Fibroblast of skin of left biceps (primary cell): ENCODE data around the gene SWT1.
"Not testable (repeated sequence)": the region's sequence is repeated elsewhere in the genome, so short reads cannot be mapped to it uniquely, and the experiment has no call there.

Experiments used
- DNase-seq, 2 experiments: peaks; one replicate each; pipeline ENCODE4 v3.0.0-alpha.2; 2013; ENCODE audit warnings: low read depth in 2 of 2

SWT1 gene

GRCh38 chr1:185249563-185249962, 92.6 kb downstream of the SWT1 start:
- no peak for DNase-seq

- no peak for DNase-seq
Observed at GRCh38 chr1:185250063-185250462, 93.1 kb downstream of the SWT1 start.

- not testable (repeated sequence) for DNase-seq
Observed at GRCh38 chr1:185251928-185252327, 95.0 kb downstream of the SWT1 start.

- not testable (repeated sequence) for DNase-seq
Observed at GRCh38 chr1:185252404-185252803, 95.4 kb downstream of the SWT1 start.

DNA sequence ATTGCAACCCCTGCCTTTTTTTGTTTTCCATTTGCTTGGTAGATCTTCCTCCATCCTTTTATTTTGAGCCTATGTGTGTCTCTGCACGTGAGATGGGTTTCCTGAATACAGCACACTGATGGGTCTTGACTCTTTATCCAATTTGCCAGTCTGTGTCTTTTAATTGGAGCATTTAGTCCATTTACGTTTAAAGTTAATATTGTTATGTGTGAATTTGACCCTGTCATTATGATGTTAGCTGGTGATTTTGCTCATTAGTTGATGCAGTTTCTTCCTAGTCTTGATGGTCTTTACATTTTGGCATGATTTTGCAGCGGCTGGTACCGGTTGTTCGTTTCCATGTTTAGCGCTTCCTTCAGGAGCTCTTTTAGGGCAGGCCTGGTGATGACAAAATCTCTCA, 98.6 kb downstream of the SWT1 start:
- DNase-seq: not testable (repeated sequence)

DNA sequence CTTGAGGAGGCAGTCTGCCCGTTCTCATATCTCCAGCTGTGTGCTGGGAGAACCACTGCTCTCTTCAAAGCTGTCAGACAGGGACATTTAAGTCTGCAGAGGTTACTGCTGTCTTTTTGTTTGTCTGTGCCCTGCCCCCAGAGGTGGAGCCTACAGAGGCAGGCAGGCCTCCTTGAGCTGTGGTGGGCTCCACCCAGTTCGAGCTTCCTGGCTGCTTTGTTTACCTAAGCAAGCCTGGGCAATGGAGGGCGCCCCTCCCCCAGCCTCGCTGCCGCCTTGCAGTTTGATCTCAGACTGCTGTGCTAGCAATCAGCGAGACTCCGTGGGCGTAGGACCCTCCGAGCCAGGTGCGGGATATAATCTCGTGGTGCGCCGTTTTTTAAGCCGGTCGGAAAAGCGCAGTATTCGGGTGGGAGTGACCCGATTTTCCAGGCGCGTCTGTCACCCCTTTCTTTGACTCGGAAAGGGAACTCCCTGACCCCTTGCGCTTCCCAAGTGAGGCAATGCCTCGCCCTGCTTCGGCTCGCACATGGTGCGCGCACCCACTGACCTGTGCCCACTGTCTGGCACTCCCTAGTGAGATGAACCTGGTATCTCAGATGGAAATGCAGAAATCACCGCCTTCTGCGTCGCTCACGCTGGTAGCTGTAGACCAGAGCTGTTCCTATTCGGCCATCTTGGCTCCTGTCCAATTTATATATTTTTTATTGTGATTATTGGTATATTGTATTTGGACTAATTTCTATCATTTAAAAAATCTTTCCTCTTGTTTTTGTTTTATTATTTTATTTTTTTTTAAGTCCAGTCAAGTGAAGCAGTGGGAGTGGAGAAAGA, 100.4 kb downstream of the SWT1 start:
- DNase-seq: not testable (repeated sequence)

- no peak for DNase-seq
Observed at GRCh38 chr1:185257950-185258208, 100.9 kb downstream of the SWT1 start.

- no peak for DNase-seq
Observed at GRCh38 chr1:185258676-185259075, 101.7 kb downstream of the SWT1 start.

GRCh38 chr1:185260611-185261010, 103.6 kb downstream of the SWT1 start:
- no peak for DNase-seq

DNA sequence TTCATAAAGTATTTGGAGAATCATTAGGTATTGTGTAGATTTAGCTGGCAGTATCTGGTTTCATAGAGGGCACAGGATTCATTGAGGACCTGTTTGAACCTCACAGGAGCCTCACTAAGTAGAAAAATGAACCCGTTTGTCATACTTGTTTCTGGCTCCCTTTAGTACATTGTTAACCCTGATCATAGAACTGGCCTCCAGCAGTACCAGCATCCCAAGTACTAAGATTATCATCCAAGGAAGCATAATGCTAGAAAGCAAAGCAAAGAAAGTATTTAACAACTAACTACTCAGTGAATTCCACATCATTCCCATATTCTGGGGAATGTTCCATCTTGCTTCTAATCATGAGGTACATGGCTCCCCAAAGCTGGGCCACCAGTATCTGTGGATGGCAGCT, 105.2 kb downstream of the SWT1 start:
- DNase-seq: no peak

GRCh38 chr1:185263292-185263691, 106.3 kb downstream of the SWT1 start:
- DNase-seq: no peak

GRCh38 chr1:185263780-185264179, 106.8 kb downstream of the SWT1 start:
- DNase-seq: no peak

DNA sequence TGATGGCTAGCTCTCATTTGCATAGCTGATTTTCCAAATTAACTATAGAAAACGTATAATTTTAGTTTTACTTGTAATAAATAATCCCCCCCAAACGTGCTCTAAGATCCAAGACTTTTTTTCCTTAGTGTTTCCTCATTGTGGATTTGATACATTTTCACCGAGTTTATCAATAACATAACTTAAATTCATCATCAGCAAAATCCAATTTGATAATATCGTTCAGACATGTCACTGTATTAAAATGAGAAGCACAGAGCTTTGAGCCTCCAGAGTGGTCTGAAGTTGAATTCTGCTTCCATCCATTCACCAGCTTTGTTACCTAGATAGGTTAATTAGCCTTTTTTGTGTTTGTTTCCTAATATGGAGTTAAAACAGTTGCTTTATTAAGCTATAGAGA, 108.3 kb downstream of the SWT1 start:
- no peak for DNase-seq

- DNase-seq: no peak
Observed at GRCh38 chr1:185267301-185267700, 110.3 kb downstream of the SWT1 start.

GRCh38 chr1:185267701-185268100, 110.7 kb downstream of the SWT1 start:
- no peak for DNase-seq

DNA sequence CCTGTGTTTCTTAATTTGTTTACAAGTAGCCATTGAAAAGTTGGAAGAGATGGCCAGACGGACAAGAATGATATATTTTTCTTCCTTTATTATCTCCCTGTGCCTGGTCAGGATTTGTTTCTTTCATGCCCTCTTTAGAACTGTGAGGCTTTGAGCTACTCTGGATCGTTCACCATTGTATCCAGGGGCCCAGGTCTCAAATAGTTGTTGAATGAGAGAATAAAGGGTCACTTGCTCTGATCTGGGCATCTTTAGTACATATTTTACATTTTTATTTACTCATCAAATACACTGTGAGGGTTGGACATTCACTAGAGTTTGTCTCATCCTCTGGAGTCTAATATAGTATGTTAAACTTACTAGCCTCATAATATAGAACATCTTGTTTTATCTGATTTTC, 111.4 kb downstream of the SWT1 start:
- DNase-seq: no peak

DNA sequence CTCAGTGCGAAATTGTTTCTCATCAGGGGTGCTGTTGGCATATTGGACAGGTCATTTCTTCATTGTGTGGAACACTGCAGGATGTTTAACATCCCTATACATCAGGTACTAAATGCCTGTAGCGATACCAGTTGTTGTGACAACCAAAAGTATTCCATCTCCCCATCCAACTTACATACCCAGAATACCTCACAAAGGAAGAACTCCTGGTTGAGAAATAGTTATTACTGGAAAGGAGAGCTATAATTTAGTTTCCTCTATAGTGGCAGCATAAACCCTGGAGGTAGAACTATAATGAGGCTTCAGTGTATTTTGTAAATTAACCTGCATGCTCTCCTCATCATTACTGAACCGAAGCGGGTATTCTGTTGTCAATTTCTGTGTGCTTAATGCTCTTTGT, 115.0 kb downstream of the SWT1 start:
- no peak for DNase-seq

- peak in 1 of 2 experiments; percentile 5 for DNase-seq
Observed at GRCh38 chr1:185279571-185279970, 122.6 kb downstream of the SWT1 start.

- no peak for DNase-seq
Observed at GRCh38 chr1:185280589-185280988, 123.6 kb downstream of the SWT1 start.

DNA sequence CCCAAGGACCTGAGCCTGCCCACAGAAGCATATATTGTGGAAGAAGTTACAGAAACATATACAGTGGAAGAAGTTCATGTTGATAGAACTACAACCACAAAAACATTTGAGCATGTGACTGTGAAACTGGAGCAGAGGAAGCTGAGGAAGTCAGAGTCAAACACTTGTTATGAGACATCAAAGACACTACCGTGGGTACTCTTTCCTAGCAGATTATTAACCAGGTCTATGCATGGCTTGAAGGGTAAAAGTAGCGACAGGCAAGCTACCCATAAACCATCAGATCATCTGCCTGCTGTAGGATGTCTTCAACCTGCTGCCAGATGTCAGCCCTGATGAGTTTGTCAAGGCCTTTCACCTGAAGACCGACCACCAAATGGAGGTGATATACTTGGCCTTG, 124.3 kb downstream of the SWT1 start:
- DNase-seq: no peak

- no peak for DNase-seq
Observed at GRCh38 chr1:185284116-185284515, 127.1 kb downstream of the SWT1 start.

DNA sequence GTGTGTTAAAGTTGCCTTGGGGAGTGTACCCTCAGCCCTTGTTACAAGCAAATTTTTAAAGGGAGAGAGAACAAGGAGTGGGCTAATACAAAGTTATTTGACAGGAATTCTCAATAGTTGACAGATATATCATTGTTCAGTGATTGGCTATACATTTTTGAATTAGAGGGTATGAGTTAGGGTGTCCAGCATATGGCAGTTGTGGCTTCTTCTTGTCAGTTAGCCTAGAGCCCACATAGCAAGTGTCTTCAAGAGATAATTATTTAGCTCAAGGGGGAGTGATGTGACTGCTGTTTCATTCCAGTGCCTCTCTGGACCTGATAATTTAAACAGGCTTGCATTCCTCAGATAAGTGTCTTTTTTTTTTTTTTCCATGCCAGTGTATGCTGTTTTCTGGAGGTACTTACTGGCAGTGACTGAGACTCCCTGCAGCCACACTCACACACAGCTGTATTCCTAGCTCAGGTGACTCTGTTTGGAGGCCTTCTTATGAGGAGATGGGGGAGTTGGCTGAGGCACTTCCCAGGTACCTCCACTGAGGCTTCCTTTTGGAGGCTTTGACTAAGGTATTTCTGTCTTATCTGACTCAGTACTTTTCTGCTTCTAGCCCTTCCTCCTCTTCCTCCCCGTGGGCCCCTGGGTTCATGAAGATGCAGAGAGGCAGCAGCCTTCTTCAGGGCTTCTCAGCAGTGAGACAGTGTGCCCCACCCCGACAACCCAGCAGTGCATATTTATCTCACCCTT, 127.7 kb downstream of the SWT1 start:
- DNase-seq: no peak

GRCh38 chr1:185287451-185287850, 130.5 kb downstream of the SWT1 start:
- no peak for DNase-seq
